ENCODE results near the gene SHLD3.
"Not testable (repeated sequence)": the region's sequence is repeated elsewhere in the genome, so short reads cannot be mapped to it uniquely, and the experiment has no call there.

Gene SHLD3

DNA sequence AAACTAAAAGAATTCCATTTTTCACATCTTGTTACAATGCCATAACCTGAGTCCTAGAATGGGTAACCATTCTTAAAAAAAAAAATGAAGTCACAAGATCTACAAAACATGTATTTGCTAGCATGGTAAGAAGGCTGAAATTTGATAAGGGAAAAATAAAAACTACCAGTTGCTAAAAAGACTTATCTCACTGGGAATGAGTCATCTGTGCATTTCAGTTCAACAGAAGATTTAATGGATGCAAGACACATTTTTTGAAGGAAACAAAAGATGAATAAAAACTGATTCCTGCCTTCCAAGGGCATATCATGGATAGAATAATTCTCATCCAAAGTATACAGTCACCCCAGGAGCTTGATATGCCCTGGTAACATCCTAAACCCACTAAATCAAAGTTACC is 49.9 kb downstream of the SHLD3 start:
- in situ Hi-C loops (cut with MboI; ENCODE audit: low sequenced_read_pairs, unreplicated experiment), result no loop called here
- TF ChIP-seq, protein P1, sequence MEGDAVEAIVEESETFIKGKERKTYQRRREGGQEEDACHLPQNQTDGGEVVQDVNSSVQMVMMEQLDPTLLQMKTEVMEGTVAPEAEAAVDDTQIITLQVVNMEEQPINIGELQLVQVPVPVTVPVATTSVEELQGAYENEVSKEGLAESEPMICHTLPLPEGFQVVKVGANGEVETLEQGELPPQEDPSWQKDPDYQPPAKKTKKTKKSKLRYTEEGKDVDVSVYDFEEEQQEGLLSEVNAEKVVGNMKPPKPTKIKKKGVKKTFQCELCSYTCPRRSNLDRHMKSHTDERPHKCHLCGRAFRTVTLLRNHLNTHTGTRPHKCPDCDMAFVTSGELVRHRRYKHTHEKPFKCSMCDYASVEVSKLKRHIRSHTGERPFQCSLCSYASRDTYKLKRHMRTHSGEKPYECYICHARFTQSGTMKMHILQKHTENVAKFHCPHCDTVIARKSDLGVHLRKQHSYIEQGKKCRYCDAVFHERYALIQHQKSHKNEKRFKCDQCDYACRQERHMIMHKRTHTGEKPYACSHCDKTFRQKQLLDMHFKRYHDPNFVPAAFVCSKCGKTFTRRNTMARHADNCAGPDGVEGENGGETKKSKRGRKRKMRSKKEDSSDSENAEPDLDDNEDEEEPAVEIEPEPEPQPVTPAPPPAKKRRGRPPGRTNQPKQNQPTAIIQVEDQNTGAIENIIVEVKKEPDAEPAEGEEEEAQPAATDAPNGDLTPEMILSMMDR (IDR thresholded peaks at IDR 0.05; ENCODE audit: borderline replicate concordance, control extremely low read depth, extremely low read depth, insufficient read depth, missing control alignments), result no peak
- DNase-seq (ENCODE audit: low spot score), result no peak

GRCh38 chr5:65676056-65676455 is 51.2 kb downstream of the SHLD3 start:
- DNase-seq (ENCODE audit: low spot score); in situ Hi-C loops (cut with MboI; ENCODE audit: low sequenced_read_pairs, unreplicated experiment): not testable (repeated sequence)

All from GM13976 (cell line).